WTC11 (cell line): Measurements from ENCODE around the gene GRM1. TPM values are rescaled to one million over a fixed set of nuclear protein-coding genes. Genes with fewer than 3 reads are reported as not detected.

ENCODE experiments used
- ATAC-seq: fragments of 200-7000 bp; cut with Tn5 transposase; 2 replicates; pipeline ENCODE4 v1.10.0; 2021; ENCODE audit warnings: mild to moderate bottlenecking, moderate library complexity
- CTCF ChIA-PET: fragments of 300-600 bp; sonication (Branson Sonifier 250); formaldehyde crosslinking; loops from one replicate; lab custom pipeline; 2021; ENCODE audit warnings: antibody characterized with exemption; lab: Charles Lee
- POLR2A ChIA-PET: fragments of 350-600 bp; sonication (Branson Sonifier 250); formaldehyde crosslinking; loops from one replicate; lab custom pipeline; 2021; ENCODE audit warnings: antibody characterized with exemption; lab: Charles Lee
- DNase-seq: peaks from one replicate; pipeline ENCODE4 v3.0.0; 2021; ENCODE audit warnings: low spot score
- H3K27ac Mint-ChIP-seq: 2 replicates; pipeline ENCODE4 v1.8.0; 2021; ENCODE audit warnings: mixed read lengths
- H3K27me3 Mint-ChIP-seq: 2 replicates; pipeline ENCODE4 v1.8.0; 2021; ENCODE audit warnings: low read depth, mild to moderate bottlenecking, moderate library complexity, mixed read lengths
- H3K36me3 Mint-ChIP-seq: 2 replicates; pipeline ENCODE4 v1.8.0; 2021; ENCODE audit warnings: mixed read lengths
- H3K4me1 Mint-ChIP-seq: 2 replicates; pipeline ENCODE4 v1.8.0; 2022; ENCODE audit warnings: mixed read lengths
- H3K4me3 Mint-ChIP-seq: 2 replicates; pipeline ENCODE4 v1.8.0; 2021; ENCODE audit warnings: mild to moderate bottlenecking, moderate library complexity, mixed read lengths
- H3K9me3 Mint-ChIP-seq: 2 replicates; pipeline ENCODE4 v1.8.0; 2021; ENCODE audit warnings: mixed read lengths
- AR ChIP-seq: fragments of 250-450 bp; sonication (Bioruptor Pico); IDR thresholded peaks from 2 replicates; pipeline ENCODE4 v1.9.0; 2021; ENCODE audit warnings: mild to moderate bottlenecking
- ARID4B ChIP-seq: sonication (generic); formaldehyde crosslinking; IDR thresholded peaks from 2 replicates; pipeline ENCODE4 v1.8.0; 2023; ENCODE audit warnings: missing genetic modification reagents, mild to moderate bottlenecking, borderline replicate concordance
- CREB1 ChIP-seq: sonication (generic); formaldehyde crosslinking; IDR thresholded peaks from 2 replicates; pipeline ENCODE4 v1.8.0; 2023; ENCODE audit warnings: mild to moderate bottlenecking, missing genetic modification reagents
- ELF4 ChIP-seq: sonication (generic); formaldehyde crosslinking; IDR thresholded peaks from 2 replicates; pipeline ENCODE4 v1.8.1; 2022; ENCODE audit warnings: low read depth, mild to moderate bottlenecking, moderate library complexity, missing genetic modification reagents
- IRF2 ChIP-seq: sonication (generic); formaldehyde crosslinking; IDR thresholded peaks from 2 replicates; pipeline ENCODE4 v1.8.0; 2022; ENCODE audit warnings: low read depth, missing genetic modification reagents, borderline replicate concordance
- JAZF1 ChIP-seq: fragments of 250-450 bp; sonication (Bioruptor Pico); IDR thresholded peaks from 2 replicates; pipeline ENCODE4 v1.9.0; 2021; ENCODE audit warnings: moderate library complexity, mild to moderate bottlenecking, inconsistent platforms
- KAT7 ChIP-seq: sonication (generic); formaldehyde crosslinking; IDR thresholded peaks from 2 replicates; pipeline ENCODE4 v1.8.1; 2023; ENCODE audit warnings: missing genetic modification reagents, mild to moderate bottlenecking, borderline replicate concordance
- MAX ChIP-seq: sonication (generic); formaldehyde crosslinking; IDR thresholded peaks from 2 replicates; pipeline ENCODE4 v1.8.0; 2022; ENCODE audit warnings: mild to moderate bottlenecking, missing genetic modification reagents
- NR3C1 ChIP-seq: sonication (generic); formaldehyde crosslinking; conservative IDR thresholded peaks from 2 replicates; pipeline ENCODE4 v1.8.1; 2023; ENCODE audit warnings: low read depth, mild to moderate bottlenecking, missing genetic modification reagents
- SMAD4 ChIP-seq: sonication (generic); formaldehyde crosslinking; IDR thresholded peaks from 2 replicates; pipeline ENCODE4 v1.8.0; 2022; ENCODE audit warnings: mild to moderate bottlenecking, missing genetic modification reagents
- ZBTB21 ChIP-seq: sonication (generic); formaldehyde crosslinking; IDR thresholded peaks from 2 replicates; pipeline ENCODE4 v1.8.1; 2023; ENCODE audit warnings: mild to moderate bottlenecking, missing genetic modification reagents, borderline replicate concordance
- ZNF121 ChIP-seq: sonication (generic); formaldehyde crosslinking; IDR thresholded peaks from 2 replicates; pipeline ENCODE4 v1.8.0; 2023; ENCODE audit warnings: missing genetic modification reagents
- ZNF138 ChIP-seq: sonication (generic); formaldehyde crosslinking; conservative IDR thresholded peaks from 2 replicates; pipeline ENCODE4 v1.8.1; 2022; ENCODE audit warnings: mild to moderate bottlenecking, moderate library complexity, missing genetic modification reagents
- ZNF219 ChIP-seq: sonication (generic); formaldehyde crosslinking; IDR thresholded peaks from 2 replicates; pipeline ENCODE4 v1.8.0; 2023; ENCODE audit warnings: missing genetic modification reagents, mild to moderate bottlenecking, borderline replicate concordance
- ZNF232 ChIP-seq: sonication (generic); formaldehyde crosslinking; IDR thresholded peaks from 2 replicates; pipeline ENCODE4 v1.8.0; 2022; ENCODE audit warnings: mild to moderate bottlenecking, missing genetic modification reagents
- ZNF281 ChIP-seq: sonication (generic); formaldehyde crosslinking; IDR thresholded peaks from 2 replicates; pipeline ENCODE4 v1.8.0; 2023; ENCODE audit warnings: mild to moderate bottlenecking, missing genetic modification reagents
- ZNF512 ChIP-seq: sonication (generic); formaldehyde crosslinking; IDR thresholded peaks from 2 replicates; pipeline ENCODE4 v1.8.1; 2022; ENCODE audit warnings: missing genetic modification reagents, borderline replicate concordance
- ZNF532 ChIP-seq: fragments of 250-450 bp; sonication (Bioruptor Pico); IDR thresholded peaks from 2 replicates; pipeline ENCODE4 v1.9.0; 2021; ENCODE audit warnings: mild to moderate bottlenecking, borderline replicate concordance
- total RNA-seq: library from RNA; stranded (reverse); gene quantifications from 3 replicates; pipeline ENCODE4 v1.2.3, GENCODE V29; 2021

Gene GRM1
- total RNA-seq, 1 experiment from 2014 or later = 0.46 TPM

GRCh38 chr6:146066506-146066905 lies 37.6 kb downstream of the GRM1 start (continued):
- TF ChIP-seq IRF2 (CRISPR knock-in tag) = no peak
- TF ChIP-seq AR = no peak
- no peak for TF ChIP-seq NR3C1 (CRISPR knock-in tag)
- no peak for TF ChIP-seq ZNF121 (CRISPR knock-in tag)
- TF ChIP-seq ZNF281 (CRISPR knock-in tag) = no peak

- ATAC-seq (no peak), DNase-seq (no peak)
- POLR2A ChIA-PET = no interaction called here
- Mint-ChIP-seq H3K27me3 (no peaks in the 10 kb centered on the region), H3K36me3 (no peaks in the 10 kb centered on the region), H3K4me3 (no peak overlapping the region), H3K9me3 (peaks cover 9% of the 10 kb centered on the region), H3K4me1 (peaks cover 10% of the 10 kb centered on the region), H3K27ac (no peak overlapping the region)
- TF ChIP-seq ZNF219 = no peak
- no peak for TF ChIP-seq SMAD4 (CRISPR knock-in tag)
- TF ChIP-seq ZNF138 (CRISPR knock-in tag) = no peak
- CTCF ChIA-PET = no interaction called here
Observed at GRCh38 chr6:146071781-146072180, 42.9 kb downstream of the GRM1 start.

- POLR2A ChIA-PET = no interaction called here
- Mint-ChIP-seq H3K27me3 (no peaks in the 10 kb centered on the region), H3K9me3 (peaks cover 9% of the 10 kb centered on the region), H3K4me1 (peaks cover 2% of the 10 kb centered on the region), H3K27ac (no peak overlapping the region), H3K36me3 (no peaks in the 10 kb centered on the region), H3K4me3 (no peak overlapping the region)
- DNase-seq = no peak
- no peak for ATAC-seq
- CTCF ChIA-PET = no interaction called here
- TF ChIP-seq ZNF121 (CRISPR knock-in tag) = no peak
- TF ChIP-seq MAX = no peak
- no peak for TF ChIP-seq ZNF532 (CRISPR knock-in tag)
- TF ChIP-seq ZBTB21 = no peak
- TF ChIP-seq KAT7 (CRISPR knock-in tag) = no peak
- TF ChIP-seq ELF4 (CRISPR knock-in tag) = no peak
- no peak for TF ChIP-seq JAZF1
- no peak for TF ChIP-seq ARID4B (CRISPR knock-in tag)
- TF ChIP-seq ZNF232 (CRISPR knock-in tag) = no peak
- TF ChIP-seq CREB1 (CRISPR knock-in tag) = no peak
- TF ChIP-seq NR3C1 (CRISPR knock-in tag) = no peak
- no peak for TF ChIP-seq ZNF512 (CRISPR knock-in tag)
Observed at GRCh38 chr6:146077992-146078391, 49.1 kb downstream of the GRM1 start.
